ENCODE measurements around the gene ELP4.

Gene ELP4

GRCh38 chr11:31651208-31651607, 141.6 kb downstream of the ELP4 start:
- H3K18ac ChIP-seq (ENCODE audit: low read length), result no peak overlapping the region
- no peak overlapping the region for H2BK12ac ChIP-seq (ENCODE audit: low read length)
- DNase-seq (ENCODE audit: low spot score), result no peak
- no peak overlapping the region for H2BK15ac ChIP-seq (ENCODE audit: low read length)
- no peak overlapping the region for H3K4me3 ChIP-seq (ENCODE audit: low read length in 2 of 2)
- no peaks in the 10 kb centered on the region for H3K27me3 ChIP-seq (ENCODE audit: control insufficient read depth in 3 of 3, insufficient read depth in 3 of 3, low read depth in 1 of 3, low read length in 3 of 3)
- no peak overlapping the region for H3K27ac ChIP-seq (replicated peaks; ENCODE audit: low read length)
- H2AK5ac ChIP-seq (ENCODE audit: low read depth, low read length), result no peak overlapping the region
- no peak overlapping the region for H4K91ac ChIP-seq (ENCODE audit: low read depth, low read length, poor library complexity)
- no peaks in the 10 kb centered on the region for H3K9me3 ChIP-seq (replicated peaks in 1 of 2; ENCODE audit: control insufficient read depth in 2 of 2, insufficient read depth in 1 of 2, low read depth in 1 of 2, low read length in 2 of 2)
- no peaks in the 10 kb centered on the region for H3K36me3 ChIP-seq (replicated peaks in 1 of 2; ENCODE audit: control insufficient read depth in 2 of 2, insufficient read depth in 2 of 2, low read length in 2 of 2)
- H3K14ac ChIP-seq (ENCODE audit: low read length), result no peak overlapping the region
- H3K23ac ChIP-seq (ENCODE audit: low read depth, low read length, poor library complexity), result no peak overlapping the region
- no peaks in the 10 kb centered on the region for H3K79me1 ChIP-seq (ENCODE audit: low read depth, low read length)
- no peak overlapping the region for H2BK120ac ChIP-seq (ENCODE audit: low read depth, low read length)
- no peak overlapping the region for H2BK5ac ChIP-seq (ENCODE audit: low read length)
- no peak overlapping the region for H3K9ac ChIP-seq (ENCODE audit: low read depth, low read length, poor library complexity)
- H3K4me2 ChIP-seq (ENCODE audit: insufficient read depth, low read length, poor library complexity, severe bottlenecking), result no peak overlapping the region
- H4K8ac ChIP-seq (ENCODE audit: low read depth, low read length), result no peak overlapping the region
- H3K4ac ChIP-seq (ENCODE audit: low read length), result no peak overlapping the region
- H2AFZ ChIP-seq (ENCODE audit: low read length), result no peak overlapping the region
- H3K4me1 ChIP-seq (ENCODE audit: control insufficient read depth in 2 of 2, insufficient read depth in 1 of 2, low read depth in 1 of 2, low read length in 2 of 2), result peaks cover 0 to 11% of the 10 kb centered on the region in 2 donors

- H2BK15ac ChIP-seq (ENCODE audit: low read length), result no peak overlapping the region
- no peak overlapping the region for H3K27ac ChIP-seq (replicated peaks; ENCODE audit: low read length)
- H3K14ac ChIP-seq (ENCODE audit: low read length), result no peak overlapping the region
- no peaks in the 10 kb centered on the region for H3K9me3 ChIP-seq (replicated peaks in 1 of 2; ENCODE audit: control insufficient read depth in 2 of 2, insufficient read depth in 1 of 2, low read depth in 1 of 2, low read length in 2 of 2)
- no peak overlapping the region for H3K23ac ChIP-seq (ENCODE audit: low read depth, low read length, poor library complexity)
- DNase-seq (ENCODE audit: low spot score), result no peak
- peaks cover 0 to 11% of the 10 kb centered on the region in 2 donors for H3K4me1 ChIP-seq (ENCODE audit: control insufficient read depth in 2 of 2, insufficient read depth in 1 of 2, low read depth in 1 of 2, low read length in 2 of 2)
- no peak overlapping the region for H2BK12ac ChIP-seq (ENCODE audit: low read length)
- no CpG with 5 or more reads among the region's 2 CpGs for WGBS, 2 donors (ENCODE audit: extremely low coverage in 2 of 2, insufficient read length in 2 of 2, insufficient replicate concordance in 1 of 2)
- no peaks in the 10 kb centered on the region for H3K36me3 ChIP-seq (replicated peaks in 1 of 2; ENCODE audit: control insufficient read depth in 2 of 2, insufficient read depth in 2 of 2, low read length in 2 of 2)
- H3K4me2 ChIP-seq (ENCODE audit: insufficient read depth, low read length, poor library complexity, severe bottlenecking), result no peak overlapping the region
- no peak overlapping the region for H2BK120ac ChIP-seq (ENCODE audit: low read depth, low read length)
- H4K91ac ChIP-seq (ENCODE audit: low read depth, low read length, poor library complexity), result no peak overlapping the region
- H3K4ac ChIP-seq (ENCODE audit: low read length), result no peak overlapping the region
- H2AK5ac ChIP-seq (ENCODE audit: low read depth, low read length), result no peak overlapping the region
- H3K18ac ChIP-seq (ENCODE audit: low read length), result no peak overlapping the region
- H3K4me3 ChIP-seq (ENCODE audit: low read length in 2 of 2), result no peak overlapping the region
- H3K27me3 ChIP-seq (ENCODE audit: control insufficient read depth in 3 of 3, insufficient read depth in 3 of 3, low read depth in 1 of 3, low read length in 3 of 3), result no peaks in the 10 kb centered on the region
- no peak overlapping the region for H4K8ac ChIP-seq (ENCODE audit: low read depth, low read length)
- no peak overlapping the region for H3K9ac ChIP-seq (ENCODE audit: low read depth, low read length, poor library complexity)
- no peak overlapping the region for H2AFZ ChIP-seq (ENCODE audit: low read length)
- H2BK5ac ChIP-seq (ENCODE audit: low read length), result no peak overlapping the region
- no peaks in the 10 kb centered on the region for H3K79me1 ChIP-seq (ENCODE audit: low read depth, low read length)
Observed at GRCh38 chr11:31651822-31652221, 142.3 kb downstream of the ELP4 start.

- Histone ChIP-seq H2BK12ac (ENCODE audit: low read length) (no peak overlapping the region), H4K91ac (ENCODE audit: low read depth, low read length, poor library complexity) (no peak overlapping the region), H3K18ac (ENCODE audit: low read length) (no peak overlapping the region), H3K4me1 (ENCODE audit: control insufficient read depth in 2 of 2, insufficient read depth in 1 of 2, low read depth in 1 of 2, low read length in 2 of 2) (peaks cover 0 to 11% of the 10 kb centered on the region in 2 donors), H3K14ac (ENCODE audit: low read length) (no peak overlapping the region), H3K4ac (ENCODE audit: low read length) (no peak overlapping the region), H3K27ac (replicated peaks; ENCODE audit: low read length) (no peak overlapping the region), H4K8ac (ENCODE audit: low read depth, low read length) (no peak overlapping the region), H3K4me2 (ENCODE audit: insufficient read depth, low read length, poor library complexity, severe bottlenecking) (no peak overlapping the region), H2AK5ac (ENCODE audit: low read depth, low read length) (no peak overlapping the region), H2AFZ (ENCODE audit: low read length) (no peak overlapping the region), H3K23ac (ENCODE audit: low read depth, low read length, poor library complexity) (no peak overlapping the region), H3K9ac (ENCODE audit: low read depth, low read length, poor library complexity) (no peak overlapping the region), H2BK120ac (ENCODE audit: low read depth, low read length) (no peak overlapping the region), H2BK5ac (ENCODE audit: low read length) (no peak overlapping the region), H3K36me3 (replicated peaks in 1 of 2; ENCODE audit: control insufficient read depth in 2 of 2, insufficient read depth in 2 of 2, low read length in 2 of 2) (no peaks in the 10 kb centered on the region), H3K79me1 (ENCODE audit: low read depth, low read length) (no peaks in the 10 kb centered on the region), H3K27me3 (ENCODE audit: control insufficient read depth in 3 of 3, insufficient read depth in 3 of 3, low read depth in 1 of 3, low read length in 3 of 3) (no peaks in the 10 kb centered on the region), H2BK15ac (ENCODE audit: low read length) (no peak overlapping the region), H3K9me3 (replicated peaks in 1 of 2; ENCODE audit: control insufficient read depth in 2 of 2, insufficient read depth in 1 of 2, low read depth in 1 of 2, low read length in 2 of 2) (no peaks in the 10 kb centered on the region), H3K4me3 (ENCODE audit: low read length in 2 of 2) (no peak overlapping the region)
- no CpG with 5 or more reads among the region's 1 CpG for WGBS, 2 donors (ENCODE audit: extremely low coverage in 2 of 2, insufficient read length in 2 of 2, insufficient replicate concordance in 1 of 2)
- no peak for DNase-seq (ENCODE audit: low spot score)
Observed at GRCh38 chr11:31652528-31652927, 143.0 kb downstream of the ELP4 start.

GRCh38 chr11:31655483-31655882, 145.9 kb downstream of the ELP4 start:
- Histone ChIP-seq H3K27ac (replicated peaks; ENCODE audit: low read length) (no peak overlapping the region), H3K9me3 (replicated peaks in 1 of 2; ENCODE audit: control insufficient read depth in 2 of 2, insufficient read depth in 1 of 2, low read depth in 1 of 2, low read length in 2 of 2) (no peaks in the 10 kb centered on the region), H2AK5ac (ENCODE audit: low read depth, low read length) (no peak overlapping the region), H2BK15ac (ENCODE audit: low read length) (no peak overlapping the region), H2BK5ac (ENCODE audit: low read length) (no peak overlapping the region), H3K14ac (ENCODE audit: low read length) (no peak overlapping the region), H4K8ac (ENCODE audit: low read depth, low read length) (no peak overlapping the region), H2AFZ (ENCODE audit: low read length) (no peak overlapping the region), H3K9ac (ENCODE audit: low read depth, low read length, poor library complexity) (no peak overlapping the region), H4K91ac (ENCODE audit: low read depth, low read length, poor library complexity) (no peak overlapping the region), H2BK120ac (ENCODE audit: low read depth, low read length) (no peak overlapping the region), H3K4me3 (ENCODE audit: low read length in 2 of 2) (no peak overlapping the region), H3K4me2 (ENCODE audit: insufficient read depth, low read length, poor library complexity, severe bottlenecking) (no peak overlapping the region), H3K36me3 (replicated peaks in 1 of 2; ENCODE audit: control insufficient read depth in 2 of 2, insufficient read depth in 2 of 2, low read length in 2 of 2) (no peaks in the 10 kb centered on the region), H3K27me3 (ENCODE audit: control insufficient read depth in 3 of 3, insufficient read depth in 3 of 3, low read depth in 1 of 3, low read length in 3 of 3) (no peaks in the 10 kb centered on the region), H2BK12ac (ENCODE audit: low read length) (no peak overlapping the region), H3K23ac (ENCODE audit: low read depth, low read length, poor library complexity) (no peak overlapping the region), H3K18ac (ENCODE audit: low read length) (no peak overlapping the region), H3K4me1 (ENCODE audit: control insufficient read depth in 2 of 2, insufficient read depth in 1 of 2, low read depth in 1 of 2, low read length in 2 of 2) (peaks cover 0 to 6% of the 10 kb centered on the region in 2 donors), H3K79me1 (ENCODE audit: low read depth, low read length) (no peaks in the 10 kb centered on the region), H3K4ac (ENCODE audit: low read length) (no peak overlapping the region)
- DNase-seq (ENCODE audit: low spot score), result no peak
- no CpG with 5 or more reads among the region's 3 CpGs for WGBS, 2 donors (ENCODE audit: extremely low coverage in 2 of 2, insufficient read length in 2 of 2, insufficient replicate concordance in 1 of 2)
